HG03135 (cell line): ENCODE measurements around the gene MINAR2.

Experiments
- ATAC-seq: cut with Tn5 transposase; IDR thresholded peaks from one replicate; pipeline ENCODE4 v1.9.1; 2021; ENCODE audit warnings: mild to moderate bottlenecking, moderate library complexity; ENCODE audit not compliant: unreplicated experiment

Gene MINAR2

DNA sequence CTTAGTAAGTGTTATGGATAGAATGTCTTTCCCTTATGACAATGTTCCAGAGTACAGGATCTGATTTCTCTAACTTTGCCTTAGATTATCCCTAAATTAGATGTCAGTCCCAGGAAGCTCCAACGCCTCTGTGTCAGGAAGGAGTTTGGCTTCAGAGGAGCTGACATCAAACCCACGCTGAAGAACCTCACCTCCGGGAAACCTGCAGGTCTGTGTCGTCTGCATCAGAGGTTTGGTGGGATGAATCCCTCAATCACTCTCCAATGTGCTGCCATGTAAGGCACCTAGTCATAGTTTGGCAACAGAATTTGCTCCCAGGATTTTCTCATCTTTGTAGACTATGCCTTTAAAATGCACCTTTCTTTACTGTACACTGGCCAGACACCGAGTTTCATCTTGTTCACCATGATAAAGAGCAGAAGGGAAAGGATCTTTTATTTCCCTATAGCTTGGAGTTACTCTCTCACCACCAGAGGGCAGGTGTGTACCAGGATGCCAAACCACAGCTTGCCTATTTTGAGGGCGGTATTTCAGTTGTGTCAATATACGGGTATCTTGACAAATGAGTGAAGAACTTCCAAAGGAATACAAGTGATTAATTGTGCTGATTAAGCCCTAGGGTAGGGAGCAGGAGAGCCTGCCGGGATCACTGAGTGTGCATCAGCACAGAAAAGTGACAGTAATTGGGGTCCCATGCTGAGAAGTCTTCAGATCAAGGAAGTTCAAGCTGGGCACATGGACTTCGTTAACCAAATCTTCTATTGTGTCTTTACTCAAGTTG is 23.4 kb downstream of the MINAR2 start:
- ATAC-seq, result no peak

GRCh38 chr5:129773376-129773775 is 25.5 kb downstream of the MINAR2 start:
- ATAC-seq, result no peak

DNA sequence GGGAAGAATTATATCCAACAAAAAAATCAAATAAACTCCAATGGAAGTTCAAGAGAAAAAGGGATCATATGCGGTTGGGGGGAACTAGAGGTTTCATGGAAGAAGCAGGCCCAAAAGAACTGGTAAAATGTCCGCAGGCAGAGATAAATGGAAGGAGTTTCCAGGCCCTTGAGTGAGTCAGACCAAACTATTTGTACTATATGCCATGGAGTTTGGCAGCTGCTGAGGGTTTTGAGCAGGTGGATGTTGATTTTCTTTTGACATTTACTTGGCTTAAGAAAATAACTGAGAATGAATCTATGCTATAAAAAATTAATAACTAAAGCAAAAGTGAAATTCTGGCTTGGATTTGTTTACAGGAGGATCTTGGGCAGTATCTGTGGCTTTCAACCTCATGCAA is 33.7 kb downstream of the MINAR2 start:
- no peak for ATAC-seq

DNA sequence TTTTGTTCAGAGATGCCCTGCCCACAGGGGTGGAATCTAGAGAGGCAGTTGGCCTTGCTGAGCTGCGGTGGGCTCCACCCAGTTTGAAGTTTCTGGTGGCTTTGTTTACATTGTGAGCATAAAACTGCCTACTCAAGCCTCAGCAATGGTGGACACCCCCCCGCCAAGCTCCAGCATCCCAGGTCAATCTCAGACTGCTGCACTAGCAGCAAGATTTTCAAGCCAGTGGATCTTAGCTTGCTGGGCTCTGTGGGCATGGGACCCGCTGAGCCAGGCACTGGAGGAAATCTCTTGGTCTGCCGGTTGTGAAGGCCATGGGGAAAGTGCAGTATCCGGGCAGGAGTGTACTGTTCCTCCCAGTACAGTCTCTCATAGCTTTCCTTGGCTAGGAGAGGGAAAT is 55.5 kb downstream of the MINAR2 start:
- no peak for ATAC-seq

DNA sequence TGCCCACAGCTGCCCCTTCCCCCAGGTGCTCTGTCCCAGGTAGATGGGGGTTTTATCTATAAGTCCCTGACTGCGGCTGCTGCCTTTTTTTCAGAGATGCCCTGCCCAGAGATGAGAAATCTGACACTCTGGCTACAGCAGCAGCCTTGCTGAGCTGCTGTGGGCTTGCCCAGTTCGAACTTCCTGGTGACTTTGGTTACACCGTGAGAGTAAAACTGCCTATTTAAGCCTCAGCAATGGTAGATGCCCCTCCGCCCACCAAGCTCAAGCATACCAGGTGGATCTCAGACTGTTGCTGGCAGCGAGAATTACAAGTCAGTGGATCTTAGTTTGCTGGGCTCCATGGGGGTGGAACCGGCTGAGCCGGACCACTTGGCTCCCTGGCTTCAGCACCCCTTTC is 56.8 kb downstream of the MINAR2 start:
- ATAC-seq, result no peak

DNA sequence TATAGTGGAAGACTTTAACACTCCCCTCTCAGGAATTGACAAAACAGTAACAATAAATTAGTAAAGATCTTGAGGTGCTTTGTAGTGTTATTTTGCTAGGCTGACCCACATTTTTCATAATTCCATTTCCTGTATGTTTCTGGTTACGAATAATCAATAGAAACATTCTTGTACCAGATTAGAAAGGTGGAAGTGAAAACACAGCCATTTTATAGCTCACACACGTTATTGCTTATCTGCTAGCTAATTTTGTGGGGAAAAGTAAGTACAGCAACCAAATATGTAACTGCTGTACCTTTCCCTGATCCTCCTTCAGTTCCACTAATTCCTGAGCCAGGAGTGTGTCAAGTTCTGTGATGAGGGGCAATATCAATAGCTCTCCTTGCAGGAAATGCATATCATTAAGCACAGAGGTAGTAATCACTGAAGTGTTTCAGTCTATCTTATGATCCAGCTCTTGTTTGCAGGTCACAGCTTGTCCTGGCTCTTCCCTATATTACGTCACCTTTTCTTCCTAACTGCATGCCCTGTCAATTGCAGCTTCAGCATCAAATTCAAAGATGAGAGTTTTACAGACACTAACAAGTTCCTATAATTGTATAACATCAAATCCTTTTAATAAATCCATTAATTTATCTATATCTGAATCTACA is 59.4 kb downstream of the MINAR2 start:
- no peak for ATAC-seq
